SK-N-MC (cell line): Measurements from ENCODE around the gene MAPRE3.

Experiments used
- EZH2 ChIP-seq: fragments of 200-600 bp; sonication (generic); IDR thresholded peaks from one replicate; pipeline ENCODE4 v1.6.1; 2017; ENCODE audit warnings: antibody characterized with exemption
- FOXP2 ChIP-seq: optimal IDR thresholded peaks from 2 replicates; pipeline ENCODE3; 2011; ENCODE audit warnings: mild to moderate bottlenecking, moderate library complexity; ENCODE audit not compliant: insufficient read depth; ENCODE audit errors: extremely low read length, control extremely low read depth
- POLR2AphosphoS5 ChIP-seq: IDR thresholded peaks from 2 replicates; pipeline ENCODE4 v1.6.1; 2012; ENCODE audit warnings: mild to moderate bottlenecking, low read depth, low read length, borderline replicate concordance

- no peak for TF ChIP-seq EZH2
- no peak for TF ChIP-seq POLR2AphosphoS5
- no peak for TF ChIP-seq FOXP2
These were observed 67.6 kb downstream of the MAPRE3 start for GRCh38 chr2:27038012-27038411.
